Natural killer cell (primary cell): ENCODE data around the gene ACTL7A. TPM values are rescaled to one million over a fixed set of nuclear protein-coding genes. Genes with fewer than 3 reads are reported as not detected.

ENCODE experiments used
- ATAC-seq, 3 donors: fragments of 150-1000 bp in 2 of 3; fragments of 200-7000 bp in 1 of 3; cut with Tn5 transposase; 1 replicate in 1 of 3; 2 replicates in 2 of 3; pipeline ENCODE4 v1.10.0; 2021; ENCODE audit warnings: mild to moderate bottlenecking in 2 of 3, moderate library complexity in 2 of 3
- DNase-seq, 2 donors: peaks; one replicate each; pipeline versions ENCODE4 v3.0.0 to v3.0.0-alpha.2; 2013 to 2021; ENCODE audit warnings: mixed read lengths in 1 of 2
- H3K27ac ChIP-seq: one replicate; pipeline ENCODE4 v1.5.1; 2013; ENCODE audit warnings: mild to moderate bottlenecking, low read length
- H3K27me3 ChIP-seq: one replicate; pipeline ENCODE4 v1.6.1; 2013; ENCODE audit warnings: low read length; ENCODE audit not compliant: control insufficient read depth, insufficient read depth
- H3K36me3 ChIP-seq: one replicate; pipeline ENCODE4 v1.6.1; 2013; ENCODE audit warnings: low read length; ENCODE audit not compliant: control insufficient read depth, insufficient read depth
- H3K4me1 ChIP-seq: one replicate; pipeline ENCODE4 v1.6.1; 2013; ENCODE audit warnings: low read length; ENCODE audit not compliant: control insufficient read depth, insufficient read depth
- H3K4me3 ChIP-seq: one replicate; pipeline ENCODE4 v1.5.1; 2013; ENCODE audit warnings: low read length
- H3K9me3 ChIP-seq: one replicate; pipeline ENCODE4 v1.6.1; 2013; ENCODE audit warnings: low read length; ENCODE audit not compliant: control insufficient read depth, insufficient read depth
- H3K27ac Mint-ChIP-seq, 2 donors: one replicate each; pipeline ENCODE4 v1.8.0; 2022; ENCODE audit warnings: mild to moderate bottlenecking in 2 of 2, mixed read lengths in 2 of 2, moderate library complexity in 1 of 2
- H3K27me3 Mint-ChIP-seq, 2 donors: one replicate each; pipeline ENCODE4 v1.8.0; 2022; ENCODE audit warnings: low read depth in 2 of 2, mixed read lengths in 2 of 2
- H3K36me3 Mint-ChIP-seq: one replicate; pipeline ENCODE4 v1.8.0; 2022; ENCODE audit warnings: mixed read lengths
- H3K4me1 Mint-ChIP-seq, 2 donors: one replicate each; pipeline ENCODE4 v1.8.0; 2022; ENCODE audit warnings: mixed read lengths in 2 of 2
- H3K4me3 Mint-ChIP-seq: one replicate; pipeline ENCODE4 v1.8.0; 2022; ENCODE audit warnings: mild to moderate bottlenecking, moderate library complexity, mixed read lengths
- H3K9me3 Mint-ChIP-seq, 2 donors: one replicate each; pipeline ENCODE4 v1.8.0; 2022; ENCODE audit warnings: mixed read lengths in 2 of 2
- WGBS: methylation state at CpG from one replicate; pipeline ENCODE4 v1.1.7; 2013; ENCODE audit warnings: missing lambda C conversion rate; ENCODE audit not compliant: insufficient coverage; 5-methylcytosine and 5-hydroxymethylcytosine counted together
- intact Hi-C: fragments of 100-400 bp; cut with micrococcal nuclease; formaldehyde crosslinking; loops from one replicate; pipeline ENCODE4 v1.14.2; 2022
- total RNA-seq, 4 donors: library from RNA; stranded (reverse); fragments of 120-200 nt in 1 of 4; gene quantifications; one replicate each; pipeline versions ENCODE4 v1.2.3 to v1.2.4, GENCODE V29; 2013 to 2022
- TF ChIP-seq, protein P1 (sequence below): fragments of 200-600 bp; IDR thresholded peaks from one replicate; pipeline ENCODE4 v1.8.0; 2022; ENCODE audit warnings: antibody characterized with exemption

The ACTL7A gene
- total RNA-seq, 3 donors from 2014 or later (not counting 1 experiment from before 2014, with no cell fraction given), result not detected

- Histone ChIP-seq H3K9me3 (no peaks in the 10 kb centered on the region), H3K36me3 (no peaks in the 10 kb centered on the region), H3K4me1 (no peaks in the 10 kb centered on the region), H3K4me3 (no peak overlapping the region), H3K27ac (no peak overlapping the region), H3K27me3 (no peaks in the 10 kb centered on the region)
- H3K4me3 Mint-ChIP-seq, result no peak overlapping the region
- no peak overlapping the region for H3K27ac Mint-ChIP-seq
- WGBS, result 93% methylated on average over 3 of the region's 3 CpGs
- H3K9me3 Mint-ChIP-seq, result no peaks in the 10 kb centered on the region
- TF ChIP-seq, protein P1, sequence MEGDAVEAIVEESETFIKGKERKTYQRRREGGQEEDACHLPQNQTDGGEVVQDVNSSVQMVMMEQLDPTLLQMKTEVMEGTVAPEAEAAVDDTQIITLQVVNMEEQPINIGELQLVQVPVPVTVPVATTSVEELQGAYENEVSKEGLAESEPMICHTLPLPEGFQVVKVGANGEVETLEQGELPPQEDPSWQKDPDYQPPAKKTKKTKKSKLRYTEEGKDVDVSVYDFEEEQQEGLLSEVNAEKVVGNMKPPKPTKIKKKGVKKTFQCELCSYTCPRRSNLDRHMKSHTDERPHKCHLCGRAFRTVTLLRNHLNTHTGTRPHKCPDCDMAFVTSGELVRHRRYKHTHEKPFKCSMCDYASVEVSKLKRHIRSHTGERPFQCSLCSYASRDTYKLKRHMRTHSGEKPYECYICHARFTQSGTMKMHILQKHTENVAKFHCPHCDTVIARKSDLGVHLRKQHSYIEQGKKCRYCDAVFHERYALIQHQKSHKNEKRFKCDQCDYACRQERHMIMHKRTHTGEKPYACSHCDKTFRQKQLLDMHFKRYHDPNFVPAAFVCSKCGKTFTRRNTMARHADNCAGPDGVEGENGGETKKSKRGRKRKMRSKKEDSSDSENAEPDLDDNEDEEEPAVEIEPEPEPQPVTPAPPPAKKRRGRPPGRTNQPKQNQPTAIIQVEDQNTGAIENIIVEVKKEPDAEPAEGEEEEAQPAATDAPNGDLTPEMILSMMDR, result no peak
- no peaks in the 10 kb centered on the region for H3K36me3 Mint-ChIP-seq
- no peak for DNase-seq
- intact Hi-C loops, result no loop called here
- no peak for ATAC-seq
- H3K27me3 Mint-ChIP-seq, result peaks cover 0 to 10% of the 10 kb centered on the region in 2 donors
- H3K4me1 Mint-ChIP-seq, result peaks cover 11 to 12% of the 10 kb centered on the region in 2 donors
Measured at GRCh38 chr9:108815156-108815555, 46.9 kb upstream of the ACTL7A start.

- no peak overlapping the region for H3K4me3 Mint-ChIP-seq
- no peaks in the 10 kb centered on the region for H3K4me1 ChIP-seq
- peaks cover 0 to 10% of the 10 kb centered on the region in 2 donors for H3K27me3 Mint-ChIP-seq
- 3% methylated on average over 10 of the region's 10 CpGs for WGBS
- H3K27me3 ChIP-seq, result no peaks in the 10 kb centered on the region
- H3K36me3 Mint-ChIP-seq, result no peaks in the 10 kb centered on the region
- no peak overlapping the region for H3K4me3 ChIP-seq
- H3K36me3 ChIP-seq, result no peaks in the 10 kb centered on the region
- H3K27ac ChIP-seq, result no peak overlapping the region
- DNase-seq, result no peak
- no peak overlapping the region for H3K27ac Mint-ChIP-seq
- no peaks in the 10 kb centered on the region for H3K9me3 Mint-ChIP-seq
- ATAC-seq, result peak in 1 of 3 donors; percentile 45
- no peaks in the 10 kb centered on the region for H3K9me3 ChIP-seq
- TF ChIP-seq, protein P1, result no peak
- peaks cover 11 to 12% of the 10 kb centered on the region in 2 donors for H3K4me1 Mint-ChIP-seq
- intact Hi-C loops, result no loop called here
Measured at GRCh38 chr9:108816037-108816436, 46.0 kb upstream of the ACTL7A start.

DNA sequence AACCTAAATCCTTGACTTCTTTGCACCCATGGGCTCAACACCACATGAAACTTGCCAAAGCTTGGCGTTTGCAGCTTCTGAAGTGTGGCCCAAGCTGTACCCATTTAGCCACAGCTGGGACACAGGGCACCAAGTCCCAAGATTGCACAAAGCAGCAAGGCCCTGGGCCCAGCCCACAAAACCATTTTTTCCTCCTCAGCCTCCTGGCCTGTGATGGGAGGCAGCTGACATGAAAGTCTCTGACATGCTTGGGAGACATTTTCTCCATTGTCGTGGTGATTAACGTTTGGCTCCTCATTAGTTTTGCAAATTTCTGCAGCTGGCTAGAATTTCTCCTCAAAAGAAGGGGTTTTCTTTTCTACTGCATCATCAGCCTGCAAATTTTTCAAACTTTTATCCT lies 38.2 kb upstream of the ACTL7A start:
- intact Hi-C loops, result no loop called here
- TF ChIP-seq, protein P1, result no peak
- Histone ChIP-seq H3K36me3 (no peaks in the 10 kb centered on the region), H3K9me3 (peaks cover 9% of the 10 kb centered on the region), H3K4me3 (no peak overlapping the region), H3K27ac (no peak overlapping the region), H3K4me1 (no peaks in the 10 kb centered on the region), H3K27me3 (no peaks in the 10 kb centered on the region)
- no peak overlapping the region for H3K27ac Mint-ChIP-seq
- no peaks in the 10 kb centered on the region for H3K4me1 Mint-ChIP-seq
- H3K27me3 Mint-ChIP-seq, result peaks cover 9 to 20% of the 10 kb centered on the region in 2 donors
- ATAC-seq (no peak), DNase-seq (no peak)
- H3K36me3 Mint-ChIP-seq, result no peaks in the 10 kb centered on the region
- no peaks in the 10 kb centered on the region for H3K9me3 Mint-ChIP-seq
- no peak overlapping the region for H3K4me3 Mint-ChIP-seq
- WGBS, result 79% methylated on average over 3 of the region's 3 CpGs

- Mint-ChIP-seq H3K4me1 (peaks cover 6 to 7% of the 10 kb centered on the region in 2 donors), H3K36me3 (no peaks in the 10 kb centered on the region), H3K27me3 (peaks cover 9 to 20% of the 10 kb centered on the region in 2 donors), H3K9me3 (no peaks in the 10 kb centered on the region), H3K4me3 (no peak overlapping the region), H3K27ac (no peak overlapping the region)
- TF ChIP-seq, protein P1, result no peak
- DNase-seq (no peak), ATAC-seq (no peak)
- Histone ChIP-seq H3K4me3 (no peak overlapping the region), H3K36me3 (no peaks in the 10 kb centered on the region), H3K9me3 (no peaks in the 10 kb centered on the region), H3K27me3 (no peaks in the 10 kb centered on the region), H3K27ac (no peak overlapping the region), H3K4me1 (no peaks in the 10 kb centered on the region)
- intact Hi-C loops, result no loop called here
- 89% methylated on average over 2 of the region's 2 CpGs for WGBS
Measured at GRCh38 chr9:108830272-108830671, 31.8 kb upstream of the ACTL7A start.
